ENCODE measurements around the gene OPRD1. TPM values are rescaled to one million over a fixed set of nuclear protein-coding genes. Genes with fewer than 3 reads are reported as not detected.
"Not testable (repeated sequence)": the region's sequence is repeated elsewhere in the genome, so short reads cannot be mapped to it uniquely, and the experiment has no call there.

OPRD1 gene
- total RNA-seq, 1 donor from 2014 or later = not detected

DNA sequence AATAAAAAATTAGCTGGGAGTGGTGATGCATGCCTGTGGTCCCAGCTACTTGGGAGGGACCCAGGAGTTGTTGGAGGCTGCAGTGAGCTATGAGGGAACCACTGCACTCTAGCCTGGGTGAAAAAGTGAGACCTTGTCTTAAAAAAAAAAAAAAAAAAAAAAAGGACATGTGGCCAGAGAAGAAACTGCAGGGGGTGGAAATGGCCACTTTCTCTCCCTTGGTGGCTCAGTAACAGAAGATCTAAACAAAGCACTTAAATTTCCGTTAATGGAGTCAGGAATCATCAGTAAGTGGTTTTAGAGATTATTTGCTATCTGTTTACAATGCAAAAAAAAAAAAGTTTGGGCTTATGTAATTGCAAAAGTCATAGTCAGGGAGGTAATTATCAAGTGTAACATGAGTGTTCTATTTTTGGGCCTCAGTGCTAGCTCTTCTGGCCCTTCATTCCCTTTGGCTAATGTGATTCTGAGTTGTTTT is 19.3 kb upstream of the OPRD1 start:
- DNase-seq (no peak), ATAC-seq (no peak)
- Histone ChIP-seq H3K27ac (no peak overlapping the region), H3K4me3 (no peak overlapping the region), H3K9me3 (no peaks in the 10 kb centered on the region), H3K27me3 (no peaks in the 10 kb centered on the region), H3K4me1 (no peaks in the 10 kb centered on the region), H3K36me3 (no peaks in the 10 kb centered on the region)
- intact Hi-C loops (cut with DNase I) = no loop called here
- TF ChIP-seq, protein P1, sequence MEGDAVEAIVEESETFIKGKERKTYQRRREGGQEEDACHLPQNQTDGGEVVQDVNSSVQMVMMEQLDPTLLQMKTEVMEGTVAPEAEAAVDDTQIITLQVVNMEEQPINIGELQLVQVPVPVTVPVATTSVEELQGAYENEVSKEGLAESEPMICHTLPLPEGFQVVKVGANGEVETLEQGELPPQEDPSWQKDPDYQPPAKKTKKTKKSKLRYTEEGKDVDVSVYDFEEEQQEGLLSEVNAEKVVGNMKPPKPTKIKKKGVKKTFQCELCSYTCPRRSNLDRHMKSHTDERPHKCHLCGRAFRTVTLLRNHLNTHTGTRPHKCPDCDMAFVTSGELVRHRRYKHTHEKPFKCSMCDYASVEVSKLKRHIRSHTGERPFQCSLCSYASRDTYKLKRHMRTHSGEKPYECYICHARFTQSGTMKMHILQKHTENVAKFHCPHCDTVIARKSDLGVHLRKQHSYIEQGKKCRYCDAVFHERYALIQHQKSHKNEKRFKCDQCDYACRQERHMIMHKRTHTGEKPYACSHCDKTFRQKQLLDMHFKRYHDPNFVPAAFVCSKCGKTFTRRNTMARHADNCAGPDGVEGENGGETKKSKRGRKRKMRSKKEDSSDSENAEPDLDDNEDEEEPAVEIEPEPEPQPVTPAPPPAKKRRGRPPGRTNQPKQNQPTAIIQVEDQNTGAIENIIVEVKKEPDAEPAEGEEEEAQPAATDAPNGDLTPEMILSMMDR (IDR thresholded peaks at IDR 0.05) = no peak

DNA sequence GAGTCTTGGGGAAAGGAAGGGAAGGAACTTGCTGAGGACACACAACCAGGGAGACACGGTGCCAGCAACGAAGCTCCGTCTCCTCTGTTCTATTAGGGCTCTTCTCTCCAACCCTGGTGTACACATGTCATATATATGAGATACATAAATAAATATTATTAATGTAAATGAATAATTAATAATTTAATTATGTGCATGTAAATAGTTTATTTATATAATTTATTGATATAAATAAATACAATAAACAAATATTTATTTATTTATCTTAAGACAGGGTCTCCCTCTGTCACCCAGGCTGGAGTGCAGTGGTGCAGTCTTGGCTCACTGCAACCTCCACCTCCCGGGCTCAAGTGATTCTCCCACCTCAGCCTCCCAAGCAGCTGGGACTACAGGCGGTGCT is 17.4 kb upstream of the OPRD1 start:
- H3K27ac ChIP-seq; H3K4me1 ChIP-seq; ATAC-seq; H3K36me3 ChIP-seq; H3K9me3 ChIP-seq; H3K4me3 ChIP-seq; DNase-seq; H3K27me3 ChIP-seq; intact Hi-C loops (cut with DNase I): not testable (repeated sequence)

DNA sequence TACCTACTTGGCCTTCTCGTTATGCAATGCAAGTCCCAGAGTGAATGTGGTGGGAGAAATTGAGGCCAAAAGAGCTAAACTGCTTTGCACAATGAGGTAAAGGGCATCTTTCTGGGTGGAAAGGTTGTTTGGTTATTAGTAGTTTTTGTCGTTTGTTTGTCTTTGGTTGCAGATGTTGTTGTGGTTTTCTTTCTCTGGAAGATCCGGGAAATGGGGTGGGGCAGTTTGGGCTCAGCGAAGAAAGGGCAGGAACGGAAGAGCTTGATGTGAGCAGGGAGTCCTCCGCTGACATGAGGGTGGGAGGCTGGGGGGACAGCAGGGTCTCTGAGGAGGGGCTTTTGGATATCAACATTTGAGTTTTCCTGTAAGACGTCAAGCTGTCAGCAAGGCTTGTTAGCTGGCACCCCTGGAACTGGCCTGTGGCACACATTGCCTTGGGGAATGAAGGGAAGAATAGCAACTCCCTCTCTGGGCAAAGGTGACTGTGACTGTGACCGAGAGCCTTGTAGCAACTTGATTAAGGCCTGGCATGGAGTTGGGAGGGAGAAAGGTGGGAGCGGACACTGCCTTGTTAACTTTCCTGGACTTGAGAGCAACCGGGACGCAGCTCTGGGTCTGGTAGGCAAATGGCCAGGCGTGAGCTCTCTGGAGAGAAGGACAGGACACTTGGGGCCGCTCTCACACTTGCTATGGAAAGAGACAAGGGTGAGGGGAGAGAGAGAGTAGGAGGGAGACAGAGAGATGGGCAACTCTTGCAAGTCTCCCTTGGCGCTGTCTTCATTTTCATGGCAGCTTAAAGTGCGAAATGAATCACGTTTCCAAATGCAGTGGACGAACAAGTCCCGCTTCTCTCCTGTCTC is 15.4 kb upstream of the OPRD1 start:
- H3K4me3 ChIP-seq = no peak overlapping the region
- H3K27ac ChIP-seq = no peak overlapping the region
- H3K27me3 ChIP-seq = no peaks in the 10 kb centered on the region
- DNase-seq (no peak), ATAC-seq (no peak)
- TF ChIP-seq, protein P1 (IDR thresholded peaks at IDR 0.05) = no peak
- H3K4me1 ChIP-seq = no peaks in the 10 kb centered on the region
- intact Hi-C loops (cut with DNase I) = no loop called here
- no peaks in the 10 kb centered on the region for H3K9me3 ChIP-seq
- no peaks in the 10 kb centered on the region for H3K36me3 ChIP-seq

DNA sequence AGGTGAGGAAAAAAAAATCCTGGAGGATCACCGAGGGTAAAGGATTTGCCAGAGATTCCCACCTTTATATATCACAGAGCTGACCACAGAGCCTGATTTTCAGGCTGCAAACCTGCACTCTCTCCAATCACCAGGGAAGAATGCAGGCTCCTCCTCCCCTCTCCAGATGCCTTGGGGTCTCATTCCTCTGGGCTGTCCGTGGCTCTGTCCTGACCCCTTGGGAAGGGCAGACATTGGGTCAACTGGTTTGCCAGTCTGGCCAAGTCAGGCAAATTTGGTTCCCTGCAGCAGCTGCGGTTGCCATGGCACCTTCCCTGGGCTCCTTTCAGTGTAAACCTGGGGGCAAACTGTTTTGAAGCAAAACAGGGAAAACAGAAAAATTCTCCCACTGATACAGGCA is 11.6 kb upstream of the OPRD1 start:
- no peak for ATAC-seq
- intact Hi-C loops (cut with DNase I) = no loop called here
- TF ChIP-seq, protein P1 (IDR thresholded peaks at IDR 0.05) = no peak

DNA sequence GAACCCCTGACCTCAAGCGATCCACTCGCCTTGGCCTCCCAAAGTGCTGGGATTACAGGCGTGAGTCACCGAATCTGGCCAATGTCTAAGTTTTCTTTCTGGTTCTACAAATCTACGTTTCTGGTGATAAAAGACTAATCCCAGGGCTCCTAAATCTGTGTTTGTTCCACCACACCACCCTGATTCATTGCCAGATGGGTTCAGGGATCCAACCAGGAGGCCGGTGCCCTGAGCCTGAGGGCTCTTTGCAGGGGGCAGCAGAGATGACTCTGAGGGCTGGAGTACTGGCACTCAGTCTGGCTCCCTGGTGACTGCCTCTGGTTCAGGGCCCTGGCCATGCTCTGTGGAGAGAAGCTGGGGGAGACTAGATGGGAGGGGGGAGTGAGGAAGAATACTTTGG is 10.5 kb upstream of the OPRD1 start:
- DNase-seq (no peak), ATAC-seq (no peak)
- Histone ChIP-seq H3K27ac (no peak overlapping the region), H3K4me1 (no peaks in the 10 kb centered on the region), H3K27me3 (no peaks in the 10 kb centered on the region), H3K4me3 (no peak overlapping the region), H3K9me3 (no peaks in the 10 kb centered on the region), H3K36me3 (no peaks in the 10 kb centered on the region)
- intact Hi-C loops (cut with DNase I) = no loop called here
- TF ChIP-seq, protein P1 (IDR thresholded peaks at IDR 0.05) = no peak

More for the DNA sequence above, 11.6 kb upstream of the OPRD1 start:
- Histone ChIP-seq H3K27ac (no peak overlapping the region), H3K27me3 (no peaks in the 10 kb centered on the region), H3K4me1 (no peaks in the 10 kb centered on the region), H3K36me3 (no peaks in the 10 kb centered on the region), H3K4me3 (no peak overlapping the region), H3K9me3 (no peaks in the 10 kb centered on the region)
- DNase-seq = no peak

DNA sequence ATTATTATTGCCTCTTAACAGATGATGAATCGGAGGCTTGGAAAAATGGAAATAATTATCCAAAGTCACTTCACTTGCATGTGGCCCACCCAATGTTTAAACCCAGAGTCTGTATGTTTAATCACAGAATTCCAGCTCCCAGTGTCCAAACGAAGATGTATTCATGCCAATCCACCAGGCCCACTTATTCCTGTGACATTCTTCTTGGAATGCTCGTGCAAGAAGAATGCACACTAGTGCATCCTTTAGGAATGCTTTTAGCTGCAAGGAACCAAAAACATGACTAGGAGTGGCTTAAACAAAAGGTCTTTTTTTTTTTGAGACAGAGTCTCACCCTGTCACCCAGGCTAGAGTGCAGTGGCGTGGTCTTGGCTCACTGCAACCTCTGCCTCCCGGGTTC is 8.9 kb upstream of the OPRD1 start:
- Histone ChIP-seq H3K4me1 (no peaks in the 10 kb centered on the region), H3K9me3 (no peaks in the 10 kb centered on the region), H3K27ac (no peak overlapping the region), H3K4me3 (no peak overlapping the region), H3K36me3 (no peaks in the 10 kb centered on the region), H3K27me3 (no peaks in the 10 kb centered on the region)
- no peak for ATAC-seq
- TF ChIP-seq, protein P1 (IDR thresholded peaks at IDR 0.05) = no peak
- intact Hi-C loops (cut with DNase I) = no loop called here
- no peak for DNase-seq
